Natural killer cell (primary cell): Measurements from ENCODE around the gene PRKG1. TPM values are rescaled to one million over a fixed set of nuclear protein-coding genes. Genes with fewer than 3 reads are reported as not detected.

Experiments
- ATAC-seq, 3 donors: fragments of 150-1000 bp in 2 of 3; fragments of 200-7000 bp in 1 of 3; cut with Tn5 transposase; 1 replicate in 1 of 3; 2 replicates in 2 of 3; pipeline ENCODE4 v1.10.0; 2021; ENCODE audit warnings: mild to moderate bottlenecking in 2 of 3, moderate library complexity in 2 of 3
- DNase-seq, 2 donors: peaks; one replicate each; pipeline versions ENCODE4 v3.0.0 to v3.0.0-alpha.2; 2013 to 2021; ENCODE audit warnings: mixed read lengths in 1 of 2
- H3K27ac ChIP-seq: one replicate; pipeline ENCODE4 v1.5.1; 2013; ENCODE audit warnings: mild to moderate bottlenecking, low read length
- H3K27me3 ChIP-seq: one replicate; pipeline ENCODE4 v1.6.1; 2013; ENCODE audit warnings: low read length; ENCODE audit not compliant: control insufficient read depth, insufficient read depth
- H3K36me3 ChIP-seq: one replicate; pipeline ENCODE4 v1.6.1; 2013; ENCODE audit warnings: low read length; ENCODE audit not compliant: control insufficient read depth, insufficient read depth
- H3K4me1 ChIP-seq: one replicate; pipeline ENCODE4 v1.6.1; 2013; ENCODE audit warnings: low read length; ENCODE audit not compliant: control insufficient read depth, insufficient read depth
- H3K4me3 ChIP-seq: one replicate; pipeline ENCODE4 v1.5.1; 2013; ENCODE audit warnings: low read length
- H3K9me3 ChIP-seq: one replicate; pipeline ENCODE4 v1.6.1; 2013; ENCODE audit warnings: low read length; ENCODE audit not compliant: control insufficient read depth, insufficient read depth
- H3K27ac Mint-ChIP-seq, 2 donors: one replicate each; pipeline ENCODE4 v1.8.0; 2022; ENCODE audit warnings: mild to moderate bottlenecking in 2 of 2, mixed read lengths in 2 of 2, moderate library complexity in 1 of 2
- H3K27me3 Mint-ChIP-seq, 2 donors: one replicate each; pipeline ENCODE4 v1.8.0; 2022; ENCODE audit warnings: low read depth in 2 of 2, mixed read lengths in 2 of 2
- H3K36me3 Mint-ChIP-seq: one replicate; pipeline ENCODE4 v1.8.0; 2022; ENCODE audit warnings: mixed read lengths
- H3K4me1 Mint-ChIP-seq, 2 donors: one replicate each; pipeline ENCODE4 v1.8.0; 2022; ENCODE audit warnings: mixed read lengths in 2 of 2
- H3K4me3 Mint-ChIP-seq: one replicate; pipeline ENCODE4 v1.8.0; 2022; ENCODE audit warnings: mild to moderate bottlenecking, moderate library complexity, mixed read lengths
- H3K9me3 Mint-ChIP-seq, 2 donors: one replicate each; pipeline ENCODE4 v1.8.0; 2022; ENCODE audit warnings: mixed read lengths in 2 of 2
- WGBS: methylation state at CpG from one replicate; pipeline ENCODE4 v1.1.7; 2013; ENCODE audit warnings: missing lambda C conversion rate; ENCODE audit not compliant: insufficient coverage; 5-methylcytosine and 5-hydroxymethylcytosine counted together
- intact Hi-C: fragments of 100-400 bp; cut with micrococcal nuclease; formaldehyde crosslinking; loops from one replicate; pipeline ENCODE4 v1.14.2; 2022
- total RNA-seq, 4 donors: library from RNA; stranded (reverse); fragments of 120-200 nt in 1 of 4; gene quantifications; one replicate each; pipeline versions ENCODE4 v1.2.3 to v1.2.4, GENCODE V29; 2013 to 2022
- TF ChIP-seq, protein P1 (sequence below): fragments of 200-600 bp; IDR thresholded peaks from one replicate; pipeline ENCODE4 v1.8.0; 2022; ENCODE audit warnings: antibody characterized with exemption

The PRKG1 gene
- total RNA-seq, 3 donors from 2014 or later (not counting 1 experiment from before 2014, with no cell fraction given), result 0.23 to 0.41 (median 0.35) TPM

DNA sequence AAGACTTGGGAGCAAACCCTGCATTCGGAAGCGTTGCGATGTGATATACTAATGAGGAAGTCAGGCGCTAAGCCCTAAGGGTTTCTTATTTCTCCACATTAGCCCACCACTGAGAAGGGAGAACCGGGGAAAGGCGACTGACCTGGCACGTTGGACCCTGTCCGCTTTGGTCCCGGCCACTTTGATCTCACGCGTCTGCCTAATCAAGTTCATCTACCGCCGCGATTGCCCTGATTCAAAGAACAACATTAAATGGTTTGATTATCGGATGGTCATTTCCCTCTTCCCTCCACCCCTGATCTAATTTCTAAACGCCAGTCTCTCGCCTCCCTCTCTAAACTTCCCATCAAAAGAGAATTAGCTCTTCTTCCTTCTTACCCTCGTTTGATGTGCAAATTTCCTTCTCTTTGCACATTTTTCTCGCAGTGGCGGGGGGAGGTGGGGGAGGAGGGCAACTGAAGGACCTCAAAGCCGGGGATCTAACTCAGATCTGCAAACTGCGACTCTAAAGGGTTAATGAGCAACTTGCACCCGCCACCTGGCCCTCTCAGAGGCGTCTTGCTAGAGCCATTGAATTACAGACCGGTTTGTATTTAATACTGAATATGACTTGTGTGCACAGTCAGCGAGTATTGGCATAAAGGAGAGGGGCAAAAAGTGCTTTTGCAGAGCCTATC lies 1239.1 kb downstream of the PRKG1 start:
- peak overlapping the region; percentile 45 for H3K4me3 Mint-ChIP-seq
- Histone ChIP-seq H3K27ac (no peak overlapping the region), H3K27me3 (peaks cover 31% of the 10 kb centered on the region), H3K36me3 (no peaks in the 10 kb centered on the region), H3K4me3 (peak overlapping the region; percentile 7), H3K9me3 (peaks cover 4% of the 10 kb centered on the region), H3K4me1 (peaks cover 22% of the 10 kb centered on the region)
- intact Hi-C loops, result no loop called here
- H3K9me3 Mint-ChIP-seq, result no peaks in the 10 kb centered on the region
- peaks cover 7% of the 10 kb centered on the region for H3K36me3 Mint-ChIP-seq
- ATAC-seq (no peak), DNase-seq (no peak)
- H3K27ac Mint-ChIP-seq, result no peak overlapping the region
- TF ChIP-seq, protein P1, sequence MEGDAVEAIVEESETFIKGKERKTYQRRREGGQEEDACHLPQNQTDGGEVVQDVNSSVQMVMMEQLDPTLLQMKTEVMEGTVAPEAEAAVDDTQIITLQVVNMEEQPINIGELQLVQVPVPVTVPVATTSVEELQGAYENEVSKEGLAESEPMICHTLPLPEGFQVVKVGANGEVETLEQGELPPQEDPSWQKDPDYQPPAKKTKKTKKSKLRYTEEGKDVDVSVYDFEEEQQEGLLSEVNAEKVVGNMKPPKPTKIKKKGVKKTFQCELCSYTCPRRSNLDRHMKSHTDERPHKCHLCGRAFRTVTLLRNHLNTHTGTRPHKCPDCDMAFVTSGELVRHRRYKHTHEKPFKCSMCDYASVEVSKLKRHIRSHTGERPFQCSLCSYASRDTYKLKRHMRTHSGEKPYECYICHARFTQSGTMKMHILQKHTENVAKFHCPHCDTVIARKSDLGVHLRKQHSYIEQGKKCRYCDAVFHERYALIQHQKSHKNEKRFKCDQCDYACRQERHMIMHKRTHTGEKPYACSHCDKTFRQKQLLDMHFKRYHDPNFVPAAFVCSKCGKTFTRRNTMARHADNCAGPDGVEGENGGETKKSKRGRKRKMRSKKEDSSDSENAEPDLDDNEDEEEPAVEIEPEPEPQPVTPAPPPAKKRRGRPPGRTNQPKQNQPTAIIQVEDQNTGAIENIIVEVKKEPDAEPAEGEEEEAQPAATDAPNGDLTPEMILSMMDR, result no peak
- H3K4me1 Mint-ChIP-seq, result peaks cover 12 to 27% of the 10 kb centered on the region in 2 donors
- peaks cover 47 to 74% of the 10 kb centered on the region in 2 donors for H3K27me3 Mint-ChIP-seq
- WGBS, result 2% methylated on average over 25 of the region's 26 CpGs

DNA sequence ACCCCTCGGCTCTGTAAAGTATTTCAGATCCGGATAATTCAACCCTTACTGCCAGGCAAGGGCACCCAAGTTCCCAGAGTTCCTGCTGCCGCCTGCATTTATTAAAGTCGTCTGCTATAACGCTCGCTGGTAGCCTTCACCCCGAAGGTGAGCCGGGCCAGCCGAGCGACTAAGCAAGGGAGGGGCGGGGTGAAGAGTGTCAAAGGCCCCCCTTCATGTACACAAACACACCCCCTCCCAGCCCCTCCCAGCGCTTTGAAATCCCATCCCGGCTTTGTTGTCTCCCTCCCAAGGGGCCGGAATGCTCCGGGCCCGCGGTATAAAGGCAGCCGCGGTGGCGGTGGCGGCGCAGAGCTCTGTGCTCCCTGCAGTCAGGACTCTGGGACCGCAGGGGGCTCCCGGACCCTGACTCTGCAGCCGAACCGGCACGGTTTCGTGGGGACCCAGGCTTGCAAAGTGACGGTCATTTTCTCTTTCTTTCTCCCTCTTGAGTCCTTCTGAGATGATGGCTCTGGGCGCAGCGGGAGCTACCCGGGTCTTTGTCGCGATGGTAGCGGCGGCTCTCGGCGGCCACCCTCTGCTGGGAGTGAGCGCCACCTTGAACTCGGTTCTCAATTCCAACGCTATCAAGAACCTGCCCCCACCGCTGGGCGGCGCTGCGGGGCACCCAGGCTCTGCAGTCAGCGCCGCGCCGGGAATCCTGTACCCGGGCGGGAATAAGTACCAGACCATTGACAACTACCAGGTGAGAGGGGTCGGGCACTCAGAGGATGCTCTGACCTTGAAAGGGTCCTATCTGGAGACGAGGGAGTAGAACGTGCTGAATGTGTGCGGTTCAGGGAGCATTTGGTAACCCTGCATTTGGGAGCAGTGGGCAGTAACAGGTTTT lies 1239.9 kb downstream of the PRKG1 start, which contains the start of gene DKK1:
Gene DKK1 (plus strand): TSS at position 349 of the 889 bp plus-strand sequence. CDS start 154 bp downstream, at position 503.
- peaks cover 4% of the 10 kb centered on the region for H3K9me3 ChIP-seq
- no peak within 1 kb of the TSS for H3K27ac ChIP-seq
- 3% methylated on average over 55 of the region's 55 CpGs for WGBS
- Mint-ChIP-seq H3K36me3 (peaks cover 7% of the 10 kb centered on the region), H3K27me3 (peaks cover 44 to 71% of the 10 kb centered on the region in 2 donors), H3K9me3 (no peaks in the 10 kb centered on the region), H3K27ac (no peak within 1 kb of the TSS), H3K4me1 (peaks cover 12 to 22% of the 10 kb centered on the region in 2 donors), H3K4me3 (peak within 1 kb of the TSS; percentile 78)
- no peaks in the 10 kb centered on the region for H3K36me3 ChIP-seq
- peaks cover 28% of the 10 kb centered on the region for H3K27me3 ChIP-seq
- peak; percentile 53 to 70 (median 65) for ATAC-seq
- peak; percentile 5 to 21 for DNase-seq
- intact Hi-C loops, result no loop called here
- H3K4me3 ChIP-seq, result peak within 1 kb of the TSS; percentile 21
- peaks cover 18% of the 10 kb centered on the region for H3K4me1 ChIP-seq
- TF ChIP-seq, protein P1, result peak; percentile 42

DNA sequence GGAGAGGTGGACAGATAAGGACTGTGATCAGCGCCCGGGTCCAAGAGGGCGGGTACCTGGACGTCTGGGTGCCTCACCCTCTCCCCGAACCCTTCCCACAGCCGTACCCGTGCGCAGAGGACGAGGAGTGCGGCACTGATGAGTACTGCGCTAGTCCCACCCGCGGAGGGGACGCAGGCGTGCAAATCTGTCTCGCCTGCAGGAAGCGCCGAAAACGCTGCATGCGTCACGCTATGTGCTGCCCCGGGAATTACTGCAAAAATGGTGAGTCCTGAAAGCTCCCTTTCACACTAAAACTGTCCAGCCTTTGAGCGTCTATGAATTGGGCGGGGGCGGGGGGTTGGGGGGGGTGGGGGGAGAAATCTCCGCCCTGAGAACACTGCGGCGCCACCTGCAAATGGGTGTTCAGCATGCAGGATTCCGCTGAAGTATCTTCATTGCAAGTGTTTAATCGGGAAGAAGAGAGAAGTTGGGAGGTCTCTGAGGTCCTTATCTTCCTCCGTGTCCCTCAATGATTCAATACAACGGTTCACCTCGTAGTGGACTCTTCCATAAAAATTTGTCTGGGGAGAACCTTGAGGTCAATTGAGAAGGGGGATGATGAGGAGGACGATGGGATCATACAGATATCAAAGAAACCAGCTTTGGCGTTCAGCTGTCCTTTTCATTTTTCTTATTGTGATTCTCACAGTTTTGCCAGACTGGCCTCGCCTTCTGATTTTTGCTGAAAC lies 1240.7 kb downstream of the PRKG1 start:
- H3K27ac Mint-ChIP-seq, result no peak overlapping the region
- Histone ChIP-seq H3K36me3 (no peaks in the 10 kb centered on the region), H3K4me1 (peaks cover 18% of the 10 kb centered on the region), H3K27ac (no peak overlapping the region), H3K9me3 (peaks cover 4% of the 10 kb centered on the region), H3K27me3 (peaks cover 29% of the 10 kb centered on the region), H3K4me3 (no peak overlapping the region)
- no peaks in the 10 kb centered on the region for H3K9me3 Mint-ChIP-seq
- H3K27me3 Mint-ChIP-seq, result peaks cover 38 to 63% of the 10 kb centered on the region in 2 donors
- intact Hi-C loops, result no loop called here
- peaks cover 12 to 19% of the 10 kb centered on the region in 2 donors for H3K4me1 Mint-ChIP-seq
- TF ChIP-seq, protein P1, result no peak
- ATAC-seq, result peak in 2 of 3 donors; percentile 34 to 36
- H3K4me3 Mint-ChIP-seq, result no peak overlapping the region
- no peak for DNase-seq
- peaks cover 6% of the 10 kb centered on the region for H3K36me3 Mint-ChIP-seq
- WGBS, result 16% methylated on average over 33 of the region's 36 CpGs
